Mesenchymal stem cell (in vitro differentiated cells and primary cell): ENCODE measurements around the gene PRKAR2A.

Experiments
- DNase-seq: peaks from one replicate; pipeline ENCODE4 v3.0.0-alpha.2; 2013
- H2AFZ ChIP-seq: one replicate; pipeline ENCODE4 v1.6.1; 2013; ENCODE audit warnings: low read depth, mild to moderate bottlenecking, control low read depth, inconsistent platforms, low read length, moderate library complexity
- H2AK5ac ChIP-seq: 2 replicates; pipeline ENCODE4 v1.6.1; 2013; ENCODE audit warnings: low read length, moderate library complexity, mild to moderate bottlenecking, inconsistent platforms; ENCODE audit not compliant: severe bottlenecking
- H2BK120ac ChIP-seq: one replicate; pipeline ENCODE4 v1.6.1; 2013; ENCODE audit warnings: low read depth, mild to moderate bottlenecking, inconsistent platforms, low read length, moderate library complexity
- H2BK12ac ChIP-seq, 2 experiments: one replicate each; pipeline ENCODE4 v1.6.1; 2013; ENCODE audit warnings: inconsistent platforms in 2 of 2, low read length in 2 of 2, mild to moderate bottlenecking in 2 of 2, moderate library complexity in 2 of 2, control low read depth in 1 of 2
- H2BK15ac ChIP-seq: one replicate; pipeline ENCODE4 v1.6.1; 2013; ENCODE audit warnings: mild to moderate bottlenecking, low read depth, inconsistent platforms; ENCODE audit not compliant: poor library complexity, severe bottlenecking
- H2BK5ac ChIP-seq: 2 replicates; pipeline ENCODE4 v1.6.1; 2013; ENCODE audit warnings: low read depth, mild to moderate bottlenecking, low read length, control low read depth, inconsistent platforms; ENCODE audit not compliant: poor library complexity, severe bottlenecking
- H3K14ac ChIP-seq, 2 experiments: one replicate each; pipeline ENCODE4 v1.6.1; 2013; ENCODE audit warnings: inconsistent platforms in 2 of 2, low read length in 2 of 2, control low read depth in 1 of 2, mild to moderate bottlenecking in 1 of 2, moderate library complexity in 1 of 2
- H3K18ac ChIP-seq, 2 experiments: one replicate each; pipeline ENCODE4 v1.6.1; 2013; ENCODE audit warnings: inconsistent platforms in 2 of 2, low read length in 2 of 2, control low read depth in 1 of 2, low read depth in 1 of 2, mild to moderate bottlenecking in 1 of 2
- H3K23ac ChIP-seq, 2 experiments: one replicate each; pipeline ENCODE4 v1.6.1; 2013; ENCODE audit warnings: inconsistent platforms in 2 of 2, low read length in 2 of 2, mild to moderate bottlenecking in 2 of 2, moderate library complexity in 2 of 2, control low read depth in 1 of 2
- H3K27ac ChIP-seq: 2 replicates; pipeline ENCODE4 v1.5.1; 2013; ENCODE audit warnings: mild to moderate bottlenecking, moderate library complexity, low read length, control low read depth, inconsistent platforms; ENCODE audit not compliant: poor library complexity, severe bottlenecking
- H3K27me3 ChIP-seq, 2 experiments: 2 replicates each; pipeline versions ENCODE4 v1.6.1 to v1.7.0; 2013; ENCODE audit warnings: low read length in 2 of 2, mild to moderate bottlenecking in 2 of 2, moderate library complexity in 2 of 2, control low read depth in 1 of 2, inconsistent platforms in 1 of 2; ENCODE audit not compliant: control insufficient read depth in 1 of 2, insufficient read depth in 1 of 2
- H3K36me3 ChIP-seq, 2 experiments: 2 replicates each; pipeline versions ENCODE4 v1.6.1 to v1.7.0; 2013; ENCODE audit warnings: low read length in 2 of 2, control low read depth in 1 of 2, inconsistent platforms in 1 of 2, low read depth in 1 of 2, mild to moderate bottlenecking in 1 of 2; ENCODE audit not compliant: insufficient read depth in 2 of 2, control insufficient read depth in 1 of 2
- H3K4ac ChIP-seq, 2 experiments: one replicate each; pipeline ENCODE4 v1.6.1; 2013; ENCODE audit warnings: inconsistent platforms in 2 of 2, low read length in 2 of 2, mild to moderate bottlenecking in 2 of 2, moderate library complexity in 2 of 2, control low read depth in 1 of 2, low read depth in 1 of 2
- H3K4me1 ChIP-seq: 2 replicates; pipeline ENCODE4 v1.6.1; 2013; ENCODE audit warnings: low read depth, low read length, control low read depth; ENCODE audit not compliant: control insufficient read depth, insufficient read depth
- H3K4me2 ChIP-seq: 2 replicates; pipeline ENCODE4 v1.6.1; 2013; ENCODE audit warnings: low read length, mild to moderate bottlenecking, inconsistent platforms; ENCODE audit not compliant: poor library complexity, severe bottlenecking
- H3K4me3 ChIP-seq, 2 experiments: 2 replicates each; pipeline versions ENCODE4 v1.5.1 to v1.7.0; 2013; ENCODE audit warnings: low read length in 2 of 2, mild to moderate bottlenecking in 2 of 2, control low read depth in 1 of 2, low read depth in 1 of 2; ENCODE audit not compliant: insufficient read depth in 1 of 2
- H3K79me1 ChIP-seq: replicated peaks from 2 replicates; pipeline ENCODE4 v1.6.1; 2013; ENCODE audit warnings: mild to moderate bottlenecking, control low read depth, low read length, inconsistent platforms; ENCODE audit not compliant: poor library complexity, severe bottlenecking
- H3K9ac ChIP-seq: 2 replicates; pipeline ENCODE4 v1.7.0; 2013; ENCODE audit warnings: mild to moderate bottlenecking, low read length, moderate library complexity
- H3K9me3 ChIP-seq: 2 replicates; pipeline ENCODE4 v1.7.0; 2013; ENCODE audit warnings: mild to moderate bottlenecking, low read length; ENCODE audit not compliant: control insufficient read depth
- H4K8ac ChIP-seq: one replicate; pipeline ENCODE4 v1.6.1; 2013; ENCODE audit warnings: inconsistent platforms, mild to moderate bottlenecking, low read length, moderate library complexity
- H4K91ac ChIP-seq: one replicate; pipeline ENCODE4 v1.6.1; 2013; ENCODE audit warnings: mild to moderate bottlenecking, low read length, inconsistent platforms
- WGBS: methylation state at CpG from one replicate; pipeline ENCODE4 v1.1.7; 2013; ENCODE audit warnings: mixed read lengths; 5-methylcytosine and 5-hydroxymethylcytosine counted together

The PRKAR2A gene

GRCh38 chr3:48879307-48879993, 31.8 kb upstream of the PRKAR2A start:
- no peak overlapping the region for H2AK5ac ChIP-seq
- H3K9me3 ChIP-seq, result no peaks in the 10 kb centered on the region
- H3K79me1 ChIP-seq, result peaks cover 7% of the 10 kb centered on the region
- H3K18ac ChIP-seq, result no peak overlapping the region
- H3K4ac ChIP-seq, result no peak overlapping the region
- over 99% methylated on average over 4 of the region's 6 CpGs for WGBS
- H3K9ac ChIP-seq, result no peak overlapping the region
- no peak overlapping the region for H2BK120ac ChIP-seq
- H3K14ac ChIP-seq, result no peak overlapping the region
- no peak overlapping the region for H2AFZ ChIP-seq
- H3K27ac ChIP-seq, result no peak overlapping the region
- no peak overlapping the region for H3K4me3 ChIP-seq
- H3K4me1 ChIP-seq, result no peaks in the 10 kb centered on the region
- no peak overlapping the region for H3K4me2 ChIP-seq
- peaks cover 4 to 28% of the 10 kb centered on the region in 2 experiments for H3K36me3 ChIP-seq
- H3K27me3 ChIP-seq, result no peaks in the 10 kb centered on the region
- no peak for DNase-seq
- H2BK12ac ChIP-seq, result no peak overlapping the region
- H2BK15ac ChIP-seq, result no peak overlapping the region
- H2BK5ac ChIP-seq, result no peak overlapping the region
- no peak overlapping the region for H3K23ac ChIP-seq
- H4K91ac ChIP-seq, result no peak overlapping the region
- no peak overlapping the region for H4K8ac ChIP-seq

DNA sequence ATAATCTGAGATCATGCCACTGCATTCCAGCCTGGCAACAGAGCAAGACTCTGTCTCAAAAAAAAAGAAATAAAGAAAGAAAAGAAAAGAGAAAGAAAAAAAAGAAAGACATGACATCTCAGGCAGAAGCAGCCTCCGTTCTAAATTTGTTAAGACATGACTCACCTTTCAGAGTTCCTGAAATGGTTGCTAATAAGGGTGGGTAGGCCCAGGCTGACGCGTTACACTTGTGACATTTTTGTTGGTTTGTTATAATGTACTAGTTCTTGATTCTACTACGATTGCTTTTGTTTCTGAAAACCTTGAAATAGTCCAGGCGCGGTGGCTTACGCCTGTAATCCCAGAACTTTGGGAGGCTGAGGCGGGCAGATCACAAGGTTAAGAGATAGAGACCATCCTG, 30.0 kb upstream of the PRKAR2A start:
- no peak for DNase-seq
- Histone ChIP-seq H3K79me1 (peaks cover 5% of the 10 kb centered on the region), H3K27me3 (no peaks in the 10 kb centered on the region), H2AFZ (no peak overlapping the region), H3K4me3 (no peak overlapping the region), H4K91ac (no peak overlapping the region), H2BK120ac (no peak overlapping the region), H3K27ac (no peak overlapping the region), H3K9me3 (no peaks in the 10 kb centered on the region), H3K4ac (no peak overlapping the region), H3K4me2 (no peak overlapping the region), H3K14ac (no peak overlapping the region), H4K8ac (no peak overlapping the region), H2AK5ac (no peak overlapping the region), H2BK15ac (no peak overlapping the region), H2BK12ac (no peak overlapping the region), H3K4me1 (no peaks in the 10 kb centered on the region), H3K23ac (no peak overlapping the region), H2BK5ac (no peak overlapping the region), H3K18ac (no peak overlapping the region), H3K9ac (no peak overlapping the region), H3K36me3 (peaks cover 4 to 18% of the 10 kb centered on the region in 2 experiments)
- 92% methylated on average over 8 of the region's 8 CpGs for WGBS

DNA sequence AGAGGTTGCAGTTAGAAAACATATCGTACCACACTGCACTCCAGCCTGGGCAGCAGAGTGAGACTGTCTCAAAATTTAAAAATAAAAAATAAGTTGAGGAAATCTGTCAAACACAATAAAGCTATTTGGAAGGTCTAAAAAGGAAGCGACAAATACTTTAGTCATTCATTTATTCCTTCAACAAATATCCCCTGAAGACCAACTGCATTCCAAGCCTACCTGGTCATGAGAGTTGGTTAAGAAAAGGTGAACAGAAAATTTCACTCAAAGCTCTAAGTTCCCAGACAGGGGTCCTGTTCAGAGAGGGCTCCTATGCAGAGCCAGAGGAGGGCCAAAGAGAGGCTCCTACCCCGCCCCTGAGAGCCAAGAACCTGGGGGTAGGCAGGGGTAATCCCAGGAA, 15.4 kb upstream of the PRKAR2A start:
- Histone ChIP-seq H3K4me3 (no peak overlapping the region), H3K23ac (no peak overlapping the region), H3K14ac (no peak overlapping the region), H2BK12ac (no peak overlapping the region), H4K8ac (no peak overlapping the region), H2BK5ac (no peak overlapping the region), H3K4me1 (no peaks in the 10 kb centered on the region), H2BK120ac (no peak overlapping the region), H3K4ac (no peak overlapping the region), H2AK5ac (no peak overlapping the region), H3K18ac (no peak overlapping the region), H3K27me3 (no peaks in the 10 kb centered on the region), H3K79me1 (no peaks in the 10 kb centered on the region), H3K27ac (no peak overlapping the region), H3K36me3 (peaks cover 17 to 20% of the 10 kb centered on the region in 2 experiments), H2BK15ac (no peak overlapping the region), H3K9ac (no peak overlapping the region), H2AFZ (no peak overlapping the region), H3K4me2 (no peak overlapping the region), H3K9me3 (no peaks in the 10 kb centered on the region), H4K91ac (no peak overlapping the region)
- DNase-seq, result no peak
- 59% methylated on average over 2 of the region's 3 CpGs for WGBS

DNA sequence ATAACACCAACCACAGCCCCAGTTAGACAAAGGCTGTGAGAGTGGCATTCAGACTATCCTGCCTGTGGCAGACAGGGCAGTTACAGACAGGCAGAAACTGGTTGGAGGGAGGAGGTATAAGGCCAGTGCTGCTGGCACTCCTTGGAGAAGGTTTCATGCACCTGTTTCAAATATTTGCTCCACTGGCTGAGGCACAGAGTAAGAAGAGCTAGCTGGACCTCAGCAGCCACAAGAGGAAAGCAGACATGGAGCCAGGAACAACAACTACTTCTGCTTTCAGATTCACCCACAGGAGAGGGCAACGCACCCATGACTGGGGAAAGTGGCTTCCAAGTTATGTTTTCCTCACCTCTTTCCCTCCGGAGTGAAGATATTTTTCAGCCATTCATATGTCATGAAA, 11.5 kb upstream of the PRKAR2A start:
- no peak overlapping the region for H2BK15ac ChIP-seq
- no peak overlapping the region for H2AK5ac ChIP-seq
- no peaks in the 10 kb centered on the region for H3K27me3 ChIP-seq
- H3K14ac ChIP-seq, result no peak overlapping the region
- no peaks in the 10 kb centered on the region for H3K9me3 ChIP-seq
- H3K79me1 ChIP-seq, result no peaks in the 10 kb centered on the region
- H3K36me3 ChIP-seq, result peaks cover 18 to 31% of the 10 kb centered on the region in 2 experiments
- no peak overlapping the region for H2AFZ ChIP-seq
- H2BK5ac ChIP-seq, result no peak overlapping the region
- no peak overlapping the region for H3K4ac ChIP-seq
- H4K8ac ChIP-seq, result no peak overlapping the region
- no peaks in the 10 kb centered on the region for H3K4me1 ChIP-seq
- H3K4me3 ChIP-seq, result no peak overlapping the region
- no peak overlapping the region for H3K9ac ChIP-seq
- H2BK12ac ChIP-seq, result no peak overlapping the region
- H3K27ac ChIP-seq, result no peak overlapping the region
- H3K18ac ChIP-seq, result no peak overlapping the region
- H2BK120ac ChIP-seq, result no peak overlapping the region
- DNase-seq, result no peak
- no peak overlapping the region for H4K91ac ChIP-seq
- H3K23ac ChIP-seq, result no peak overlapping the region
- no peak overlapping the region for H3K4me2 ChIP-seq
- WGBS, result 100% methylated on average over 2 of the region's 2 CpGs
